Mammary epithelial cell (primary cell): ENCODE measurements around the gene DNMT1.

Experiments
- EZH2 ChIP-seq: IDR thresholded peaks from 2 replicates; pipeline ENCODE4 v1.6.1; 2012; ENCODE audit warnings: low read length, inconsistent platforms, borderline replicate concordance
- TF ChIP-seq, protein P1 (sequence below), 2 donors: IDR thresholded peaks in 1 of 2; conservative IDR thresholded peaks in 1 of 2; 2 replicates each; pipeline ENCODE4 v1.5.1; 2011 to 2012; ENCODE audit warnings: inconsistent platforms in 2 of 2, low read length in 2 of 2, mild to moderate bottlenecking in 2 of 2, control low read depth in 1 of 2, low read depth in 1 of 2; ENCODE audit not compliant: insufficient read depth in 1 of 2; ENCODE audit errors: extremely low read depth in 1 of 2

DNA sequence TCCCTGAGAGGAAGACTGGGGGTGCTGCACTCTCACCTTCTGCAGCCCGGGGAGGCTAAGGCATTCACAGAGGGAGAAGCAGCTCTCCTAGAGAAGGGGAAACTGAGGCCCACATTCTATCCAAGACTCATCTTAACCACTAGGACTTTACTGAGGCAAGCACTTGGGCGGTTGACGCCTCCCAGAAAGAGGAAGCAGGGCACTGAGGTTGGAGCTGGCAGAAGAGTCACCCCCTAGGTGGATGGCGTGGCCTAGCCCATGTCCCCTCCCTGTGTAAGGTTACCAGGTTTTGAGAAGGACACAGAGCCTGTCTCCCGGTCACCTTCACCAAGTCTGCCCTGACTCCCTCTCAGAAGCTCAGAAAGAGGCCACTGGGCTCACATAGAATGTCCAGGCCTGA lies 33.6 kb upstream of the DNMT1 start:
- TF ChIP-seq, protein P1, sequence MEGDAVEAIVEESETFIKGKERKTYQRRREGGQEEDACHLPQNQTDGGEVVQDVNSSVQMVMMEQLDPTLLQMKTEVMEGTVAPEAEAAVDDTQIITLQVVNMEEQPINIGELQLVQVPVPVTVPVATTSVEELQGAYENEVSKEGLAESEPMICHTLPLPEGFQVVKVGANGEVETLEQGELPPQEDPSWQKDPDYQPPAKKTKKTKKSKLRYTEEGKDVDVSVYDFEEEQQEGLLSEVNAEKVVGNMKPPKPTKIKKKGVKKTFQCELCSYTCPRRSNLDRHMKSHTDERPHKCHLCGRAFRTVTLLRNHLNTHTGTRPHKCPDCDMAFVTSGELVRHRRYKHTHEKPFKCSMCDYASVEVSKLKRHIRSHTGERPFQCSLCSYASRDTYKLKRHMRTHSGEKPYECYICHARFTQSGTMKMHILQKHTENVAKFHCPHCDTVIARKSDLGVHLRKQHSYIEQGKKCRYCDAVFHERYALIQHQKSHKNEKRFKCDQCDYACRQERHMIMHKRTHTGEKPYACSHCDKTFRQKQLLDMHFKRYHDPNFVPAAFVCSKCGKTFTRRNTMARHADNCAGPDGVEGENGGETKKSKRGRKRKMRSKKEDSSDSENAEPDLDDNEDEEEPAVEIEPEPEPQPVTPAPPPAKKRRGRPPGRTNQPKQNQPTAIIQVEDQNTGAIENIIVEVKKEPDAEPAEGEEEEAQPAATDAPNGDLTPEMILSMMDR (conservative IDR thresholded peaks at IDR 0.05 in 1 of 2, IDR thresholded peaks at IDR 0.05 in 1 of 2; ENCODE audit: extremely low read depth in 1 of 2, insufficient read depth in 1 of 2, low read depth in 1 of 2, low read length in 2 of 2), result no peak
- TF ChIP-seq EZH2, result no peak
